Upper lobe of left lung (tissue), 6 donors: ENCODE data around the gene CYP2C18. TPM values are rescaled to one million over a fixed set of nuclear protein-coding genes. Genes with fewer than 3 reads are reported as not detected.

Experiments
- ATAC-seq, 2 donors: fragments of 200-7000 bp; cut with Tn5 transposase; one replicate each; pipeline ENCODE4 v1.9.1; 2022; ENCODE audit warnings: mild to moderate bottlenecking in 2 of 2, moderate library complexity in 2 of 2; ENCODE audit not compliant: low FRiP score in 2 of 2
- DNase-seq, 2 donors: peaks; one replicate each; pipeline ENCODE4 v3.0.0-alpha.2; 2019 to 2020
- H3K27ac ChIP-seq, 4 donors: fragments of 200-600 bp; sonication (generic); one replicate each; pipeline ENCODE4 v1.5.1; 2016 to 2019
- H3K27me3 ChIP-seq, 4 donors: fragments of 200-600 bp; sonication (generic); one replicate each; pipeline ENCODE4 v1.5.1; 2017 to 2019
- H3K36me3 ChIP-seq, 4 donors: fragments of 200-600 bp; sonication (generic); one replicate each; pipeline ENCODE4 v1.5.1; 2016 to 2019
- H3K4me1 ChIP-seq, 4 donors: fragments of 200-600 bp; sonication (generic); one replicate each; pipeline ENCODE4 v1.5.1; 2018 to 2019
- H3K4me3 ChIP-seq, 4 donors: fragments of 200-600 bp; sonication (generic); one replicate each; pipeline ENCODE4 v1.5.1; 2017 to 2019; ENCODE audit warnings: mild to moderate bottlenecking in 2 of 4, moderate library complexity in 1 of 4
- H3K9me3 ChIP-seq, 4 donors: fragments of 200-600 bp; sonication (generic); one replicate each; pipeline ENCODE4 v1.5.1; 2018 to 2019
- CTCF ChIP-seq, 6 experiments: fragments of 450-650 bp in 4 of 6; fragments of 200-600 bp in 2 of 6; sonication (generic) in 2 of 6; IDR thresholded peaks; one replicate each; pipeline ENCODE4 v1.5.1; 2016 to 2019; ENCODE audit warnings: antibody characterized with exemption in 6 of 6
- EP300 ChIP-seq, 4 donors: sonication (generic); formaldehyde crosslinking; IDR thresholded peaks; one replicate each; pipeline ENCODE4 v1.5.1; 2017; ENCODE audit warnings: antibody characterized with exemption in 4 of 4, control low read depth in 2 of 4
- POLR2A ChIP-seq, 4 donors: fragments of 450-650 bp; IDR thresholded peaks; one replicate each; pipeline ENCODE4 v1.5.1; 2016 to 2017; ENCODE audit warnings: antibody characterized with exemption in 4 of 4, mild to moderate bottlenecking in 2 of 4
- POLR2AphosphoS5 ChIP-seq, 2 donors: sonication (generic); formaldehyde crosslinking; IDR thresholded peaks; one replicate each; pipeline ENCODE4 v1.5.1; 2017; ENCODE audit warnings: antibody characterized with exemption in 2 of 2
- WGBS, 2 donors: methylation state at CpG; one replicate each; pipeline ENCODE4 v1.1.5; 2017 to 2018; 5-methylcytosine and 5-hydroxymethylcytosine counted together
- total RNA-seq, 6 donors: library from RNA; depleted of rRNA in 4 of 6; stranded (reverse); fragments of >200 nt in 4 of 6; gene quantifications; one replicate each; pipeline versions ENCODE4 v1.1.0 to v1.2.1, GENCODE V29; 2016 to 2021
- donor health status: DM: no; HTN: no; CAD: no; lungs with moderate emphysema.
- donor health status: DM: no; HTN: yes; CAD: no; lungs with severe emphysema.

The CYP2C18 gene
- total RNA-seq, 6 donors from 2014 or later = 0.30 to 2.1 (median 0.65) TPM

GRCh38 chr10:94687625-94688248 lies 4.2 kb downstream of the CYP2C18 start:
- peaks cover 0 to 6% (median 0%) of the 10 kb centered on the region in 4 donors for H3K9me3 ChIP-seq
- ATAC-seq = no peak
- H3K27ac ChIP-seq = no peak overlapping the region
- no peaks in the 10 kb centered on the region for H3K4me1 ChIP-seq
- 79 to 86% methylated on average over 11 of the region's 11 CpGs for WGBS, 2 donors
- H3K4me3 ChIP-seq = no peak overlapping the region
- no peak for DNase-seq
- no peaks in the 10 kb centered on the region for H3K36me3 ChIP-seq
- H3K27me3 ChIP-seq = no peaks in the 10 kb centered on the region
- no peak for TF ChIP-seq CTCF (IDR thresholded peaks at IDR 0.05)
- TF ChIP-seq POLR2AphosphoS5 (IDR thresholded peaks at IDR 0.05) = no peak
- no peak for TF ChIP-seq EP300 (IDR thresholded peaks at IDR 0.05)
- TF ChIP-seq POLR2A (IDR thresholded peaks at IDR 0.05) = no peak

- H3K4me1 ChIP-seq = no peaks in the 10 kb centered on the region
- H3K9me3 ChIP-seq = no peaks in the 10 kb centered on the region
- 95 to 96% methylated on average over 1 of the region's 1 CpG for WGBS, 2 donors
- DNase-seq (no peak), ATAC-seq (no peak)
- TF ChIP-seq POLR2AphosphoS5 (IDR thresholded peaks at IDR 0.05) (no peak), EP300 (IDR thresholded peaks at IDR 0.05) (no peak), CTCF (IDR thresholded peaks at IDR 0.05) (no peak), POLR2A (IDR thresholded peaks at IDR 0.05) (no peak)
- H3K27ac ChIP-seq = no peak overlapping the region
- no peaks in the 10 kb centered on the region for H3K27me3 ChIP-seq
- H3K4me3 ChIP-seq = no peak overlapping the region
- H3K36me3 ChIP-seq = no peaks in the 10 kb centered on the region
These were observed 22.6 kb downstream of the CYP2C18 start for GRCh38 chr10:94706089-94706488.

- H3K27ac ChIP-seq = no peak overlapping the region
- H3K36me3 ChIP-seq = no peaks in the 10 kb centered on the region
- TF ChIP-seq CTCF (IDR thresholded peaks at IDR 0.05) (no peak), POLR2A (IDR thresholded peaks at IDR 0.05) (no peak), POLR2AphosphoS5 (IDR thresholded peaks at IDR 0.05) (no peak), EP300 (IDR thresholded peaks at IDR 0.05) (no peak)
- H3K9me3 ChIP-seq = no peaks in the 10 kb centered on the region
- DNase-seq = no peak
- no peak overlapping the region for H3K4me3 ChIP-seq
- H3K4me1 ChIP-seq = no peaks in the 10 kb centered on the region
- H3K27me3 ChIP-seq = no peaks in the 10 kb centered on the region
- no peak for ATAC-seq
These were observed 27.0 kb downstream of the CYP2C18 start for GRCh38 chr10:94710578-94710977.

GRCh38 chr10:94725871-94726270 lies 42.3 kb downstream of the CYP2C18 start:
- no peak for TF ChIP-seq POLR2AphosphoS5 (IDR thresholded peaks at IDR 0.05)
- TF ChIP-seq EP300 (IDR thresholded peaks at IDR 0.05) = no peak
- no peak for TF ChIP-seq CTCF (IDR thresholded peaks at IDR 0.05)
- TF ChIP-seq POLR2A (IDR thresholded peaks at IDR 0.05) = no peak
- Histone ChIP-seq H3K9me3 (no peaks in the 10 kb centered on the region), H3K4me1 (no peaks in the 10 kb centered on the region), H3K4me3 (no peak overlapping the region), H3K36me3 (no peaks in the 10 kb centered on the region), H3K27me3 (no peaks in the 10 kb centered on the region), H3K27ac (no peak overlapping the region)
- DNase-seq = no peak
- no peak for ATAC-seq

GRCh38 chr10:94735197-94735596 lies 51.7 kb downstream of the CYP2C18 start:
- no peaks in the 10 kb centered on the region for H3K27me3 ChIP-seq
- DNase-seq = no peak
- no peak overlapping the region for H3K4me3 ChIP-seq
- no peaks in the 10 kb centered on the region for H3K4me1 ChIP-seq
- H3K36me3 ChIP-seq = no peaks in the 10 kb centered on the region
- H3K27ac ChIP-seq = no peak overlapping the region
- ATAC-seq = no peak
- no peaks in the 10 kb centered on the region for H3K9me3 ChIP-seq
- WGBS, 2 donors = 66 to 80% methylated on average over 3 of the region's 3 CpGs
- TF ChIP-seq CTCF (IDR thresholded peaks at IDR 0.05) = no peak
- TF ChIP-seq EP300 (IDR thresholded peaks at IDR 0.05) = no peak
- TF ChIP-seq POLR2A (IDR thresholded peaks at IDR 0.05) = no peak
- TF ChIP-seq POLR2AphosphoS5 (IDR thresholded peaks at IDR 0.05) = no peak
